GM21447 (cell line): ENCODE measurements around the gene NKD1.
A peak's percentile ranks its signal among the peaks of the same experiment; 100 is the strongest.

Source experiments
- ATAC-seq: cut with Tn5 transposase; IDR thresholded peaks from one replicate; pipeline ENCODE4 v1.9.1; 2021; ENCODE audit not compliant: unreplicated experiment

NKD1 gene

DNA sequence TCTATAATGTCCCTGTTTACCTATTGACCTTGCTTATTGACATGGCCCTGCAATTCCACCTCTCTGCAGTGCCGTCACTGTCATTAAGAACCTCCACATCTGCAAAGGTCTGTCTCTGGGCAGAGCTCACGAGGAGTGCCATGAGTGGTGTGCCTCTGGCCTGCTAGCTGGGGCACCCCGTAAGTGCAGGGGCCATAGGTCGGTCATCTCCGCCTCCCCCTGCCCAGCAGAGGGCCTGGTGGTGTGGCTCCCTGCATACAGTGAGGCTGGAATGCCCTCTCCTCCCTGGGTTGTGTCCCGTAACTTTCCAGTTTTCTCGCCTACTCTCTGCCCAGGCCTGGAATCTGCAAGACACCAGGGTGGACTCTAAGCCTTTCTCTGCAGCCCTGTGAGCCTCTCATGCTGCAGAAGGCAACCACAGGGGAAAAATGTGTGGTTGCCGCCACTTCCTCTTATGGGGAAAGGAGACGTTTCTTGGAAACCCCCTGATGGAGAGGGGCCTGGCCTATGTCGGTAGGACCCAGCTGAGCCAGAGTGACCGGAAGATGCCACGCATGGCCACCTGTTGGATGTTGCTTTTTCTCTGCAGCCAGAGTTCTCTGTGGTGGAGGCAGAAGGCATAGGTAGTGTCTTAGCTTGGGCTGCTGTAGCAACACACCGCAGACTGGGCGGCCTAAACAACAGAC, 135.6 kb downstream of the NKD1 start:
- ATAC-seq = peak; percentile 64

DNA sequence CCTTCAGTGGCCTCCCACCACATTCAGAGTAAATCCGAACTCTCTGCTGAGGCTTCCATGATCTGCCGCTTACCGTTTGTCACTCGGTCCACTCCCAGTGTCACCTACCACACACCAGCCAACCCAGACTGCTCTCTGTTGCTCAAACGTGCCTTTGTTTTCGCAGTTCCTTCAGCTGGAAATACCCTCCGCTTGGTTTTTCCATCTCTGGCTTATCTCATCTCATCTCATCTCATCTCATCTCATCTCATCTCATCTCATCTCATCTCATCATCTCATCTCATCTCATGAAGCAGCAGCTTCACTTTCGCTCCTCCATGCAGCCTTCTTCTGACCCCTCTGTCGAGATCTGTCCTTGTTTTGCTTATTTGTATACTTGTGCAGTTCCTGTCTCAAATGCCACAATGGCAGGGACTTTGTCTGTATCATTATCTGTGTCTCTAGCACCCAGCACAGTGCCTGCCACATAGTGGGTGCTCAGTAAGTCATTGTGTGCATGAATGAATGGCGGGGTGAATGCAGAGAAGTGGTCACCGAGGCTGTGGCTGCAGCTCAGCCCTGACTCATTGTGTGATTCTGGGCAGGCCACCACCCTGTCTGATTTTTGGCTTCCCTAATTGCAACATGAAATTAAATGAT, 136.7 kb downstream of the NKD1 start:
- no peak for ATAC-seq

DNA sequence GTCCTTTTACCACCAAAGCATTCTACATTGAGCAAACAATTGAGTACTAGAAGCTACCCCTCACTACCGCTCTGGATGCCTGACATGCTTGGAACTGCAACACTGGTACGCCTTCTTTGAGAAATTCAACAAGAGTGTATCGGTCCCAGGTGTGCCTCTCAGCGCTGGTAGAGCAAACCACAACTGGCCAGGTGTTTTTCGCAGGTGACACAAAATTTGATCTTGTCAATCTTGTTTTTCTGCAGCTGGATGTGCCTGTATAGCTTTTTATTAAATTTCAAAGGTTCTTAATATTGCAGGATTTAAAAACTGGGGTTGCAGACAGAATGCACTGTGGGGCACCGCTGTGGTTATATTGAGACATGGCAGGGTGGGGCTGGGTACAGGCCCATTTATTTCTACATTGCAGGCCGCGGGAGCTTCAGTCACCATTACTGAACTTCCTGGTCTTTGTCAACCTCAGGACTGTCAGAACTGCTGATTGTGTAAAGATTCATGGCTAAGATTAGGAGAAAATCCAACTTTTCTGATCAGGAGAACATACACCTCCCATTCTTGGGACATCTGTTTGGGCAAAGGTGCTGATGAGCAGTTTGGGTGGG, 137.4 kb downstream of the NKD1 start:
- no peak for ATAC-seq

GRCh38 chr16:50688083-50688482, 139.9 kb downstream of the NKD1 start:
- ATAC-seq = no peak

GRCh38 chr16:50688867-50689266, 140.7 kb downstream of the NKD1 start:
- ATAC-seq = no peak

GRCh38 chr16:50690177-50690576, 142.0 kb downstream of the NKD1 start:
- ATAC-seq = no peak

DNA sequence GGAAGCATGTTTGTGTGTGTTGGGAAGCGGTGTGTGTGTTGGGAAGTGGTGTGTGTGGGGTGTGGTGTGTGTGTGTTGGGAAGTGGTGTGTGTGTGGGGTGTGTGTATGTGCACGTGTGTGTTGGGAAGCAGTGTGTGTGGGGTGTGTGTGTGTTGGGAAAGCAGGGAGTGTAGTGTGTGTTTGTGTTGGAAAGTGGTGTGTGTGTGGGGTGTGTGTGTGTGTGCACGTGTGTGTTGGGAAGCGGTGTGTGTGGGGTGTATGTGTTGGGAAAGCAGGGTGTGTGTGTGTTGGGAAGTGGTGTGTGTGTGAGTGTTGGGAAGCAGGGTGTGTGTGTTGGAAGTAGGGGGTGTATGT, 144.4 kb downstream of the NKD1 start:
- no peak for ATAC-seq

DNA sequence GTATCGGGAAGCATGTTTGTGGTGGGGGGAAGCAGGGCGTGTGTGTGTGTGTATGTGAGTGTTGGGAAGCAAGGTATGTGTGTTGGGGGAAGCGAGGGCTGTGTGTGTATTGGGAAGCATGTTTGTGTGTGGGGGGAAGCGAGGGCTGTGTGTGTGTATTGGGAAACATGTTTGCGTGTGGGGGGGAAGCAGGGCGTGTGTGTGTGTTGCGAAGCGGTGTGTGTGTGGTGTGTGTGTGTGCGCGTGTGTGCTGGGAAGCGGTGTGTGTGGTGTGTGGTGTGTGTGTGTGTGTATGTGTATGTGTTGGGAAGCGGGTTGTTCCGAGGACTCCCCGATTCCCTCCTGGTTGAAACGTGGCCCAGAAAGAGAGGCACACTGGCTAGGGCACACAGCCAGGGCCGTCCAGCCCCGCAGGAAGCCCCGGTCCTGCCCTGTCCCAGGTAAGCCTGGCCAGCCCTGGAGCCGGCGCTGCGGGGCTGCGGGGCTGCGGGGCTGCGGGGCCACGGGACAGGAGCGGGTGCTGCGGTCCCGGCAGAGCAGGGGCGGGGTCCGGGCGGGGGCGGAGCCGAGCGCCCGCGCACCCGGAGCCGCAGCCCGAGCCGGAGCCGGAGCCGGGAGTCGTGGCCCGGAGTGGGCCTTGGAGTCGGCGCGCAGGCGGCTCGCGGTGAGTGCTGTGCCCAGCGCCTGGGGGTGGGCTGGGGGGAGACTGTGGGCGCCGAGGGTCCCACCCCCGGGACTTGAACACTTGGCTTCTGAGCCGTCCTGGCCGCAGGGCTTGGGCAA, 145.0 kb downstream of the NKD1 start, which contains the start of gene NOD2:
Gene NOD2, plus strand, starts transcription at position 608 of the 783 bp plus-strand sequence. CDS start 5,890 bp downstream, outside the sequence.
- ATAC-seq = no peak

DNA sequence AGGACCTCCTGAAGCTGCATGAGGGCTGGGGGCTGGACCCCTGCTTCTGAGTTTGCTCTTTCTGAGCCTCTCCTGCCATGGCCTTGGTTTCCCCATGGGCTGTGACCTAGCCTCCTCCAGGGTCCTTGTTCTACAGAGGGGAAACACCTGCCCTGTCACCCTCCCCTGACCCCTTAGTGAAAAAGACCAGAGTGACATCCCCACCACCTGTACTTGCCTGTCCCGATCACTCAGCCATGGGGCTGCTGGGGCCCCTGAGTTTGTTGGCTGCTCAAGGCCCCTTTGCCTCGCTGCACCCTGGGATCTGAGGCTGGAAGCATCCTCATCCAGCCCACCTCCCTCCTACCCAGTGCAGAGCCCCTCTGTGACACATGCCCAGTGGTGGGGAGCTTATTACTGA, 146.0 kb downstream of the NKD1 start:
- peak; percentile 30 for ATAC-seq

DNA sequence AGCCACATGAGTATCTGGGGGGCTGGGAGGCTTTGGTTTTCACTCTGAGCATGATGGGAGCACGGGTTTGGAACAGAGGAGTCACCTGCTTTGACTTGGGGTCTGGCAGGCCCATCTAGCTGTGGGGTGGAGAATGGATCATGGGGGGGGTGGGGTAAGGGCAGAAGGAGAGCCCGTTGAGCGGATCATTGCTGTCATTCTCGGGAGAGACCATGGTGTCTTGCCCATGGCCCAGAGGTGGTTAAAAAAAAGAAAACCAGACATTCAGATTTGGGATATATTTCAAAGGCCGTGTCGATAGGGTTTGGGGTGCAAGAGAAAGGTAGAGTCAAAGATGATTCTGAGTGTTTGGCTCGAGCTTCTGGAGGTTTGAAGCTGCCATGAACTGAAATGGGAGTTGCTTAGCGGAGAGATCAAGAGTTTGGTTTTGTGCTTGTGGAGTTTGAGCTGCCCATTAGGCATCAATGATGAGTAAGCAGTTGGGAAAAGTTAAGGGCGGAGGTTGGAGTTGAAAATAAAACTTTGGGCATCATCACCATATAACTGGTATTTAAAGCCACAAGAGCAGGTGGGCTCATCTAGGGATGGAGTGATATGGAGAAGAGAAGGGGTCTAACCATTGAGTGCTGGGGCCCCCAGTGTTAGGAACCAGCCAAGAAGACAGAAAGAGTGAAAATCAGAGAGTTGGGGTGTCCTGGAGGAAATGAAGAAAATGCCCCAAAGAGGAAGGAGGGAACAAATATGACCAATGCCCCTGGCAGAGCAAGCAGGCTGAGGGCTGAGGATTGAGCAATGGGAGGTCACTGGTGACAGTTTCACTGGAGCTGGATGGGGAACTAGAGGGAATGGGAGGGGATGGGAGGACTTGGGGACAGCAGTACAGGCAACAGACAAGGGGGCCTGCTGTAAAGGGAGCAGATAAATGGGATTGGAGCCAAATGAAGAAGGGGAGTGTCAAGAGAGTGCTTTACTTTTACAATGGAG, 147.1 kb downstream of the NKD1 start:
- no peak for ATAC-seq

- ATAC-seq = peak; percentile 30
Observed at GRCh38 chr16:50696126-50696525, 147.9 kb downstream of the NKD1 start.

- peak; percentile 49 for ATAC-seq
Observed at GRCh38 chr16:50696575-50697420, 148.6 kb downstream of the NKD1 start.

- no peak for ATAC-seq
Observed at GRCh38 chr16:50697421-50697715, 149.2 kb downstream of the NKD1 start.

GRCh38 chr16:50697881-50698767, 149.9 kb downstream of the NKD1 start:
- peak; percentile 49 for ATAC-seq
